ENCODE results near the gene AGAP5.

Gene AGAP5

DNA sequence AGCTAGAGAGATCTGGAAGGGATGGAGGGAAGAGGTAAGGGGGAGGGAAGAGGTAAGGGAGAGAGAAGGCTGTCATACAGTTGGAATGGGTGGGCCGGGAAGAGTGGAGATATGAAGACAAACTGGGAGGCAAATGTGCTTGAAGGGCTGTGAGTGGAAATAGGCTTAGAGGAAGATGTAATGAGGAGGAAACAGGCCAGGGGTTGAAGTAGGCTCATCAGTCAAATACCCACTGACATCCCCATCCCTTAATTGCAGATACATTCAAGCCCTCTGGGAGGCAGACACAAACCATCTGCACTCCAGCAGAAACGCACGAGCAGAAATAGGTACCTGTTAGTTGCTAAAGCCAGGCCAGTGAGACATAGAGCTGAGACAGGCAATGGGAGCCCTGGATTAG, 44.2 kb downstream of the AGAP5 start:
- no peak for DNase-seq (ENCODE audit: low read depth)

DNA sequence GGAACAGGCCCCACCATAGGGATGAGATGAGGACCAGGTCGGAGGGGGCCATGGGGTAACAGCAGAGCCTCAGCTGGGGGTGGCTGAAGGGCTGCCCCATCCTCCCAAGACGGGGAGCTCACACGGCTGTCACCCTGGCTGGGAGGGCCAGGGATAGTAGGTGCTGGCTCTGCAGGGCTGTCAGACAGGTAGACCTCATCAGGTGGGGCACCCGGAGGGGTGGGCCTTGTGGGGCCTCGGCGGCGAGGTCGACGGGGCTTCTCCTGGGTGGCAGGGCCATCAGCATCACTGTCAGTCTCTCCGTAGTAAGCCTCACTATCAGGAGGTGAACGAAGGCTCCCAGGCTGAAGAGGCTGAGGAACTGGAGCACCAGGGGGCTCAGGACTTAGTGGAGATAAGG, 44.7 kb downstream of the AGAP5 start:
- no peak for DNase-seq (ENCODE audit: low read depth)

DNA sequence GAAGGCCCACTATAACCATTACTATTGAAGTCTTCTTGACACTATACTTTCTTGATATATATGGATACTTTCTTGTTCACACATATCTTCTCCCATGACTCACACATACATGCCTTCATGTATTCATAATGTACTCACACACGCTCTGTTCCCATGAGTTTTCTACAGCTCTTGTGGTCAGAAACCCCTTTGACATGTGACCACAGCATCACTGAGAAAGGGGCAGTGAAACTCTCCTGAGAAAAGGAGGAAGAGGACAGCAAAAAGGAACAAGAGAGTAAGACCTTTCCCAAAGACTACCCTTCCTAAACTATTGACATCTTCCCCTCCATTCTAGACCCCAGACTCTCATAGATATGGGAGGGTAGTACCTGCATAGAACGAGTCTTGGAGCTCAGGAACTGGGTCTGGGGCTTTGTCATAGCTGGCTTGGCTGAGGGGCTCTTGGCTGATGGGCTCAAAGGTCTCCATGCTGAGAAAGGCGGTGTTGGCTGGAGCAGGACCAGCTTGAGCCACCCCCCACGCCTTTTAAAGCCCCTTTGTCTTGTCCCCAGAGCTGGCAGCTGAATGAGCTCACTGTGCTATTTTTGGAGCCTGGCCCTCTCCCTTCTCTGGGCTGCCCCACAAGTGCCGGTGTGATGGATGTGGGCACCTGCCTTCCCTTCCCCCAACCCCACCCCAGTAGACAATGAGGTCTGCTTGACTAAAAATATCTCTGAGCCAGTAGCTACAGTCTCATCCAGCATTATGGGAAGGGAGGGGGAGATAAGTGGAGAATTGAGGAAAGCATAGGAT, 47.2 kb downstream of the AGAP5 start:
- DNase-seq (ENCODE audit: low read depth), result no peak

- DNase-seq (ENCODE audit: low read depth), result no peak
Measured at GRCh38 chr10:73649876-73650536, 47.9 kb downstream of the AGAP5 start.

DNA sequence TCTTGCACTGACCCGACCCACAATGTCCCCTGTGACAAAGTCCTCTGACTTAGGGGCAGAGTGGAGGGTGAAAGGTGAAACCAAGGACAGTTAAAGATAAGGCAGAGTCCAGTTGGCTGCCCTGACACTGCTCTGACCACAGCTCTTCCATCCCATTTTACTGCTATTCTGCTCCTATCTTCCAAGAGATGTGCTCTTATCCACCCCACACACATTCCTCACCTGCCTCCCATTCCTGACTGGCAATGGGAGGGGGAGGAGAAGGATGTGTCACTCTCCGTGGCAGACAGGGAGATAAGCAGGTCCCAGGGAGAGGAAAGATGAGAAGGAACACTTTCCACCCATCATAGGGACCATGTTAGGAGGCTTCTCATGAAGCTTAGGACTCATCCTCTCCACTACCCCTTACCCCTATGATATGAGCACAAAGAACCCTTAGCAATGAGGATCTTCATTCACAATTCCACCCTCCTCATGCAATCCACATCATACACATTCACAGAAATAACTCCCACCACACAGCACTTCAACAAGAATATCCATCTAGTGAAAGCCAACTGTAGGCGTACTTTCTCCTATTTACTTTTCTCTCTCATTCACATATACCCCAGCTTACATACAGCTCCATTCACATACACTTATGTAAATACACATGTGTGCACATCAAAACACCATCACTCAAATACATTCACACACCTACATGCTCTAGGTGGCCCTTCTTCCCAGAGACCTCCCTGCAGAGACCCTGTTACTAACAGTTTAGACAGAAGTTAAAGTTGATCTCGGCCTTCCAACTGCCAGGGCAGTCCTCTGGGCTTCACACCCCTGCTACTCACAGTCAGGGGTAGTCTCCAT, 48.7 kb downstream of the AGAP5 start:
- DNase-seq (ENCODE audit: low read depth), result no peak

GRCh38 chr10:73647875-73648651, 49.8 kb downstream of the AGAP5 start:
- no peak for DNase-seq (ENCODE audit: low read depth)

GRCh38 chr10:73647211-73647874, 50.6 kb downstream of the AGAP5 start:
- DNase-seq (ENCODE audit: low read depth), result no peak

GRCh38 chr10:73646598-73647041, 51.3 kb downstream of the AGAP5 start:
- DNase-seq (ENCODE audit: low read depth), result no peak

- no peak for DNase-seq (ENCODE audit: low read depth)
Measured at GRCh38 chr10:73645251-73645650, 52.7 kb downstream of the AGAP5 start.

DNA sequence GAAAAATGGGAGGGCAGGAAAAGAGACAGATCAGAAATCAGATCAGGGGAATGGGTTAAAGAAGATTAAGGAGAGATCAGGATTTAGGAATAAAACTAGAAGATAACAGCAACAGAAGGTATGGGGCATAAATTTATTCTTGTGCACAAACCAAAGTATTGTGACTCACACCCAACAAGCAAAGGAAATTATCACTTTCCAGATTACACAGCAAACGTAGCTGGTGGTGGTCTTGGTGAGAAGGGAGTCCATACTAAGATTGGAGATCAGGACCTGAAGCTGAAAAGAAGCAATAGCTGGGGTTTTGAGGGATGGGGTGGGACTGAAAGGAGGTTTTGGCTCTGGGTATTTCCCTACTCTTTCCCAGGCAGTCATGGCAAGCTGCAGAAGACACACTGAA, 53.1 kb downstream of the AGAP5 start:
- no peak for DNase-seq (ENCODE audit: low read depth)

- no peak for DNase-seq (ENCODE audit: low read depth)
Measured at GRCh38 chr10:73644015-73644743, 53.7 kb downstream of the AGAP5 start.

DNA sequence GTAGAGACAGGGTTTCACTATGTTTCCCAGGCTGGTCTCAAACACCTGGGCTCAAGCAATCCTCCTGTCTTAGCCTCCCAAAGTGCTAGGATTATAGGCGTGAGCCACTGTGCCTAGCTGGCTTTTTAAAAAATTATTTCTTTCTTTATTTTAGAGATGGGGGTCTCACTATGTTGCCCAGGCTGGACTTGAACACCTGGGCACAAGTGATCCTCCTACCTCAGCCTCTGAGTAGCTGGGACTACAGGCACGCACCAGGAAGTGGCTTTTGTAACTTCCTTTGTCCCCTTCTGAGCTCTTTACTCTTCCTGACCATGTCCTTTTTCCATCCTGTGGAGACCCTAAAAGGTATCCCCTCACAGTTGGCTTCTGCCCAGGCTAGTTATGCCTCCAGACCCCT, 54.5 kb downstream of the AGAP5 start:
- no peak for DNase-seq (ENCODE audit: low read depth)

GRCh38 chr10:73641328-73642060, 56.4 kb downstream of the AGAP5 start, which contains the start of gene MYOZ1:
MYOZ1 (minus strand) TSS chr10:73641474; CDS start chr10:73640017, 1,457 bp downstream.
- DNase-seq (ENCODE audit: low read depth), result no peak

- no peak for DNase-seq (ENCODE audit: low read depth)
Measured at GRCh38 chr10:73639286-73639685, 58.6 kb downstream of the AGAP5 start.

DNA sequence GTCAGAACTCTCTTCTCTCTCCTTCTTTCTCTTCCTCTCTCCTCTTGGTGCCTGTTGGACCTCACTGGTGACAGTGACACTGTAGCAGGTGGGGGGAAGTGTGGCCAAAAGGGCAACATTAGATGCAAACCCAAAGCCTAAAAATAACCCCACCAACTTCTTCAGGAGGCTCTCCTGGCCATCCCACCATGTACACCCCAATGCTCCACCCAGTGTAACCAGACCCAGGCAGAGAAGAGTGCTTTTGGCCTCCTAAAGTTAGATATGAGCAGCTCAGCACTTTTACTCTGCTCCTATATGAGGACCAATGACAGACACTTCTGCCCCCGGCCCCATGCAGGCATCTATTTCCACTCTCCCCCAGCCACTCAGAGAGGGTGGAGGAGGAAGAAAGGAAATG, 62.1 kb downstream of the AGAP5 start:
- no peak for DNase-seq (ENCODE audit: low read depth)

DNA sequence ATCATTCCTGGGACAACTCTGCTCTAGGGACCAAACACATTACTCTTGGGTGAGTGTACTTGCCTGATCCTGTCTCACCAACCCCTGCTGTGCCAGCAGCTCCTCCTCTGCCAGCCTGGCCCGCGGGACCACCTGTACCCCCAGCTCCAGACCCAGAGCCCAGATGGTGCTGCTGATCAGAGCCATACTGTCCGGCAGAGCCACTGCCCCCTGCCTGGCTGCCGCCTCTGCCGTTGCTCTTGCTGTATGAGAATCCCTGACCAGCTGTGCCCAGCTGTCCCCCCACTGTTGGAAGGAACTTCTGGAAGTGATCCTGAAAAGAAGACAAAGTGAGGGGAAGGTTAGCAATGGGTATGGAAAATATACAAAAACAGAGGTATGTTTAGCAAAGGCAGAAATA, 63.5 kb downstream of the AGAP5 start:
- no peak for DNase-seq (ENCODE audit: low read depth)

DNA sequence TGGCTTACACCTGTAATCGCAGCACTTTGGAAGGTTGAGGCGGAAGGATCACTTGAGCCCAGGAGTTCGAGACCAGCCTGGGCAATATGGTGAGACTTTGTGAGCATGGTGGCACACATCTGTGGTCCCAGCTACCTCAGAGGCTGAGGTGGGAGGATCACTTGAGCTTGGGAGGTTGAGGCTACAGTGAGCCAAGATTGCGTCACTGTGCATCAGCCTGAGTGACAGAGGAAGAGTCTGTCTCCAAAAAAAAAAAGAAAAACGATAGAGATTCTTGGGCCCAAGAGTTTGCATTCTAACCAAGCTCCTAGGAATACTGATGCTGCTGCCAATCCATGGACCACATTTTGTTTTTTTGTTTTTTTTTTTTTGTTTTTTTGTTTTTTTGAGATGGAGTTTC, 68.7 kb downstream of the AGAP5 start:
- DNase-seq (ENCODE audit: low read depth), result no peak

- DNase-seq (ENCODE audit: low read depth), result no peak
Measured at GRCh38 chr10:73628405-73628804, 69.5 kb downstream of the AGAP5 start.

GRCh38 chr10:73627300-73627699, 70.6 kb downstream of the AGAP5 start:
- no peak for DNase-seq (ENCODE audit: low read depth)

All from CMK (cell line).